Right kidney (tissue), 1 donor: Measurements from ENCODE around the gene AMDHD1.

Experiments used
- DNase-seq: peaks from one replicate; pipeline ENCODE4 v3.0.0-alpha.2; 2016

The AMDHD1 gene

DNA sequence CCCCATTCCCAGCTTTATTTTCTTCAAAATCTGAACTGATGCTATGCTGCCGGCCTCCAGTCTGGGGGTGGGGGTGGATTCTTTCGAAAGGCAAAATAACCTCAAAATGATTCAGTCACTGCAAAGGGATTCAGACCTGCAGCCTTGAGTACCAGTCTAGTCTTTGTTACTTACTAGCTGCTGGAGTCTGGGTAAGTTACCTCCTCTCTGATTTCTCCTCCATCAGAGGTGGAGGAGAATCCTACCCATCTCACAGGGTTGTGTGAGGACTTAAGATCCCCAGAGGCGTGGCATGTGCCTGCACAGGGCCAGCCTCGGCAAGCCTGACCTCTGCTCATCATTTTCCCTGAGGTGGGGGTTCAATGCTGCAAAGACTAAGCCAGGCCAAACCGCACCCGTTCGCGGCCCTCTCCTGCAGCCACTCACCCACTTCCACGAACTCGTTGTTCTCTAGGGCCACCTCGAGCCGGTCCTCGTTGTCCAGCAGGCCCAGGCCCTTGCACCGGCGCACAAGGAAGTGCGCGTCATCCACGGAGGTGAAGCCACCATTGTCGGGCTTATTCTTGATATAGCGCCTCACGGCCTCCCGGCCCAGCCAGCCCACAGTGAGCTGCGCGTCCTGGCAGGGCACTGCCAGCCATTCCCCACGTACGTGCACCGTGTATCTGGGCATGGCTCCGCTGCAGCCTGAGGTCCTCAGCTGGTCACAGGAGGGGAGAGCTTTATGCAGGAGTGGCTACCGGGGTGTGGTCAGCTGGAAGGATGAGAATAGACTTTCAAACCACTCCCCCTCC, 52.3 kb downstream of the AMDHD1 start:
- no peak for DNase-seq

DNA sequence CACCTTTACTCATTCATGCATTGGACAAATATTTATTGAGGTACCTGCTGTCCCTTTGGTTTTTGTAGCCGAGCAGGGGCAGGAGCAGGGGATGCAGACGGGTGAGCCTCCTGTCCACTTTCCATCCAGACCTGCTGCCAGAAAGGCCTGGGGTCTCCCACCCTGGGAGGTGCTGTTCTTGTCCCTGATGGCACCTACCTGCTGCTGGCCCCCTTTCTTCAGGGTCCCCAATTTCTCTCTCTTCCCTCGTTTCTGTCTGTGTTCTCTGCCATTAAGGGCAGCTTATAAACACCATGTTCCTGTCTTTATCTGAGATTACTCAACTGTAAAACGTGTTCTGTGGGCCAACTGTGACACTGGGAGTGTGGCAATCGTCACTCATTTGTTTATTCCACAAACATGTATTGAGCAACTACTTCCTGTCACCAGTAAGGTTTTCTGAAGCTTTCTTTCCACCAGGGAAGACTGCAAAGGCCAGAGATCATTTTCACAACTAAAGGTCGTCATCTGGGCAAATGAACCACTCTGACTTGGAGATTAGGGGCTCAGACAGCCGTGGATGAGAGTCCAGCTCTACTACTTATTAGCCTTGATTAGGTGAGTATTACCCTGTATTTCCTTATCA, 53.0 kb downstream of the AMDHD1 start, which contains the start of gene HAL:
HAL (minus strand) TSS at position 311 of the 625 bp plus-strand sequence. CDS start 434 bp downstream, outside the sequence.
- no peak for DNase-seq

DNA sequence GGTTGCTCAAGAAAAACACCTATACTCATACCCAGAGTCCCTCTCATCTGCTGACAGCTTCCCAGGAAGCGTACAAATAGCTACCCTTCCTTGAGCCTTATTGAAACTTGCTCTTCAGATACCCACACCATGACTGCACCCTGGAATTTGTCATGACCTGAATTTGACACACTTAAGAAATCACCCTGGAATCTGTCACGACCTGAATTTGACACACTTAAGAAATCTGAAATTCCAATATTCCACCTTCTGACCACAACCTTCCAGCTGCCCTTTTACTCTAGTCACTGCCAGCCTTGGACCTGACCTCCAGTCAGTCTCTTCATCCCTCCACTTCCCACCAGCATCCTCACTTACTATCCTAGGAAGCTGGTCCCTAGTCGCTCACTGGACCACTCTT, 54.1 kb downstream of the AMDHD1 start:
- no peak for DNase-seq

DNA sequence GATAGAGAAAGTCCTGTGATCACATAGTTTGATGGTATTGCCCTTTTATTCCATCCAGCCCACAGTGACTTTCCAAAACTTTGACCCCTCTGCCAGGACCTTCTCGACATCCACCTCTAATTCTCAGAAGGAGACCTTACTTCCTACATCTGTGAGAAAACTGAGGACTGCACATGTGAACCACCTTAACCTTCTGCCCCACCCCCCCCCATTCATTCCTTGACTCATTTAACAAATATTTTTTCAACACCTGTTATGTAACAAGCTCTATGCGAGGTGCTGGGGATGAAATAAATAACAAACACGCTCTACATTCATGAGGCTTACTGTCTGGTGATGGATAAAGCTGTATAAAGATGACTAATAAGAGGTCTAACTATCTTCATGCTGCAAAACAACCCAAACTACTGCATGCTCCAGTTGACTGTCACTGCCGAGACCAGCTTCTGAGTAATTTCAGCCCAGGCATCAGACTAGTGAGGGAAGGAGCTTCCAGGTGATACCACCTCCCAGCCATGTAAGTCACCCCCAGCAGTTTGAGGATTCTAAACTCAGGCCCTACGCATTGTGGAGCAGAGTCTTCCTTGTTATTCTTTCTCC, 54.9 kb downstream of the AMDHD1 start:
- no peak for DNase-seq

DNA sequence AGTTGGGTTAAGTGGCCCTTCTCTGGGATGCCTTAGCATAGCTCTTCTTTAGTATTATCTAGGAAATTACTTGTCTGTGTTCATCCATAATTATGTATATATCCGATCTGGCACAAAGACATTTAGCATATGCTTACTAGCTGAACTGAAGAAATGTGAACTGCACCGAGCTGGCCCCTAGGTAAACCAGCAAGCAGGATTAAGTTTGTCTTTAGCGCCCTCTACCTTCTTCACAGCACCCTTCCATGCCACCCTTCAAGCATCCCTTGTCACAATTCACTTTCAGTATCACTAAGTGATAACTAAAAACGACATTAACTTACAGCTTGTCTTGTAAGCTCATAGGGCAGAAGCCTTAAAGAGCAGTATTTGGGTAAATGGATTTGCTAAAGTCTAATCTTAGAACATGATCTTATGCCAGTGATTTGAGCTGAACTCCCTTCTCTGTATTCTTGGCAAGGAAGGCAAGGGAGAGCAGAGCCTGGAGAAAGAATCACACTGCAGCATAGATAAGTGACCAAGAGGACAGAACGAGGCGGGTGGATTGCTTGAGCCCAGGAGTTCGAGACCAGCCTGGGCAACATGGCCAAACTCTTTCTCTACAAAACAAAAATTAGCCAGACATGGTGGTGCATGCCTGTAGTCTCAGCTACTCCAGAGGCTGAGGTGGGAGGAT, 55.6 kb downstream of the AMDHD1 start:
- DNase-seq: no peak

DNA sequence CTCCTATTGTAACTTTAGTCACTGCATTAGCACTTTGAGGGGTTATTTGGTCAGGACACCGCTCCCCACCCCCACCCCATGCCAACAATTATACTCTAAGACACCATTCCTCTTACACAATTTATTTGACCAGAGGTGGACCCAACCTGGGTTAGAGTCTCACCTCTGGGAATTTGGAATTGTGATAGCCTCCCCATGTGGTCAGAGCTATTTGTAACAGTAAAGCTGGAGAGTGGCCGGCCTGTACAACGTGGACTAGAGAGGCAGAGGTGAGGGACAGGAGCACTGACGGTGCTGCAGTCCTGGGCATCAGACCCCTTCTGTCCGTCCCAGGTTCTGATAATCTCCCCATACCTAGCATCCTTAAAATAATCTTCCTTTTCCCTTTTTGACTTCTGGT, 56.4 kb downstream of the AMDHD1 start:
- DNase-seq: no peak

DNA sequence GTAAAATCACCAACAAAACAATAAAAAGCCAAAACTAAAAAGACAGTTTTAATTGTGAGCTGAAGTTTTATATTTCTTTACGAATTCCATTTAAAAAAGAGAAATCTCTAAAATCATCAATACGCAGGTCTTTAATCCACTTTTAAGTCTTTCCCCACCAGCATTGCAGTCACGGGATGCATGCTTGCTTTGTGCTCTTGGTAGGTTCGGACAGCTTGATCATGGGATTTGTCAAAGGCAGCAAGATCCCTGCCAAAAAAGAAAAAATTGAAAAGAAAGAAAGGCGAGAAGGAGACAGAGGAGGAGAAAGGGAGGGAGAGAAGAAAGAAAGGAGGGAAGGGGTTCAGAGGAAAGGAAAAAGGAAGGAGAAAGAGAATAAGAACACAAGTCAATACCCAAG, 57.7 kb downstream of the AMDHD1 start:
- no peak for DNase-seq

DNA sequence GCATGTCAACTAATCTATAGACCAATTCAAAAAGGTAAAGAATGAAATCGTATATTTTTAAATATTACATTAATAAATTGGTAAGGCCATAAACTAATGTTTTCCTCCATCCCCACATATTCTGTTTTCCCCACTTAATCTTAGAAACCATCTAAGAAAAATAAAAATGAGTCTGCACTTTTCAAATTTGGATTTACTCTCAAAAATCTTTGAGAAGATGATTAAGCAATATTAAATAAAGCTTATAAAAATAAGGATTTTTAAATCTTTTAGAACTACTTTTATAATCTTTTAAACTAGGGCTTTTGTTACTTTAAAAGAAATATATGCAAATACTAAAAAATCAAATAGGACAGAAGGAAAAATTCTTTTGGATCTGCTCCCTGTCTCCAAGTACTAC, 63.6 kb downstream of the AMDHD1 start:
- DNase-seq: no peak

DNA sequence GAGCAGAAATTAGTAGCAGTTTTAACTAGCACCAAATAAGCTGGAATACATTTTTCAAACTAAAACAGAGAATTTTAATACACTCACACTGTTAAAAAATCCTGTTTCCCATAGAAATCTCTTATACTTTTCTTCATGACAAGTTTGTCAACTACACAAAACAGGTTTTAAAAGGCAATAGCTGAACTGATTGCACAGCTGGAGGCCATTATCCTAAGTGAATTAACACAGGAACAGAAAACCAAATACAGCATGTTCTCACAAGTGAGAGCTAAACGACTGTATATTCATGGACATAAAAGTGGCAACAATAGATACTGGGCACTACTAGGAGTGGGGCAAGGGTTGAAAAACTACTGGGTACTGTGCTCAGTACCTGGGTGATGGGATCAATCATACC, 64.6 kb downstream of the AMDHD1 start:
- DNase-seq: no peak

DNA sequence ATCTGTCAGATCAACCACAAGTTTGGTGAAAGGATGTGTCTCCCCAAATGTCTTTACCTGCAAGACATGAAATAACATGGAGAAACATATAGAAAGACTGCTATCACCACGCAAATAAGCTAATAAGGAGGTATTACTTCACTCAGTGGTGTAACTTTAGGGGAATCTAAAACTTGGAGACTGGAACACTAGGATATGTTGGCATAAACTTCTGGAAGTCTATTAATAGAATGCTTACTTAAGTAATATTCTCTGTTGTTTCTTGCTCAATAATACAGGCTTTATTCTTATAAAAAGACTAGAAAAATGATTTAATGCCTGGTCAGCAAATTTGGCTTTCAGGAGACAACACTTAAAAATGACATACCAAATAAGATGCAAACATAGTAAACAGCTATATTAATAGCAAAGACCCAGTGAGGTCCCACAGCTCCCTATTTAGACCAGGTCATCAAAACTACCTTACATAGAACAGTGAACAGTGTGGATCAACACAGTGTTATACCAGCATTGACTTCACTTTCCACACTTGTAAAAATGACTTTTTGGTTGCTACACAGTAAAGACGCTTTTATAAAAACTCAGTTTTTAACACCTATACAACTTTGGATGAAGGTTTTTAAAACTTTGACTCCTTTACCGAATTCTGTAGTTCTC, 71.9 kb downstream of the AMDHD1 start:
- DNase-seq: no peak

DNA sequence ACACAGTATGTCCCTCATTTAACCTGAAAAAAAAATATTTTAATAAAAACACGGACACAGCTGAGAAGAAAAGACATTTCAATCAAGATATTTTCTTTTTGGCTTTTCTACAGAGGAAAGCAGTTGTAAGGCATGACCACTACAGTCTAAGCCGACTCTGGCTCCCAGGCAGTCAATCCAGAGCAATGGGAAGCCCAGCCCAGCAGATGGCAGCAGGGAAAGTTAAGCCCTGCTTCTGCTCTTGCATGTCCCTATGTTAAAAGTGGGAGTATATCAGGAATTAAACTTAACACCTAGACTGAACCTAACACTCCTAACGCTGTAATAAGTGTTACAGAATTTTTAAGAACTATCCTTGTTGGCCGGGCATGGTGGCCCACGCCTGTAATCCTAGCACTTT, 72.5 kb downstream of the AMDHD1 start:
- no peak for DNase-seq
